Right hindlimb (tissue), 1 donor: Measurements from ENCODE around the gene CARD14.
"Not testable (repeated sequence)": the region's sequence is repeated elsewhere in the genome, so short reads cannot be mapped to it uniquely, and the experiment has no call there.

ENCODE experiments used
- DNase-seq: peaks from one replicate; pipeline ENCODE4 v3.0.0-alpha.2; 2018

Gene CARD14

DNA sequence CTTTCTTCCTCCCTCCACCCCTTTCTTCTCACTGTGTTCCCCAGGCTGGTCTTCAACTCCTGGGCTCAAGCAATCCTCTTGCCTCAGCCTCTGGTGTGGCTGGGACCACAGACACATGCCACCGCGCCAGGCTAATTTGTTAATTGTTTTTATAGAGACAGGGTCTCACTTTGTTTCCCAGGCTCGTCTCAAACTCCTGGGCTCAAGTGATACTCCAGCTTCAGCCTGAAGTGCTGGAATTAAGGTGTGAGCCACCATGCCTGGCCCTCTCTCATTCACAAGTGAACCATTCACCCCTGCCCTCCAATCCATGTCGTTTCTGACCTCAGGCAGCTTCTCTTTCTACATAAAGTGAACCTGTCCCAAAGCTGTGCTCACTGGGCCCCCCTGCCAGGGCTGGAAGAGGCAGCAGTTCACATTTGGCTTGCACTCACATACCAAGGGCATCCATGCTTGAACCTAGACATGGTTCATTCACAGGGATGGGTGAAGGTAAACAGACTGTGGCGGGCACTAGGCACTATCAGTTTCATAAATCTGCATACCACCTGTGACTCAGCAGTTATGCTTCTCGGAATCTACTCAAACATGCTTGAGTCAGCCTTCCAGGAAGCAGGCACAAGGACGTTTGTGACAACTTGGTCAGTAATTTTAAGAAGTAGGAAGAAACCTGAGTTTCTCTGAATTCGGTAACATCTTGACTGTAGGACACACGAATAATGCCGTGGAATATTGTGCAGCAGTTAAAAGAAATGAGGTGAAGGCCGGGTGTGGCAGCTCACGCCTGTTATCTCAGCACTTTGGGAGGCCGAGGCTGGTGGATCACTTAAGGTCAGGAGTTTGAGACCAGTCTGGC is 84.8 kb downstream of the CARD14 start:
- DNase-seq = no peak

DNA sequence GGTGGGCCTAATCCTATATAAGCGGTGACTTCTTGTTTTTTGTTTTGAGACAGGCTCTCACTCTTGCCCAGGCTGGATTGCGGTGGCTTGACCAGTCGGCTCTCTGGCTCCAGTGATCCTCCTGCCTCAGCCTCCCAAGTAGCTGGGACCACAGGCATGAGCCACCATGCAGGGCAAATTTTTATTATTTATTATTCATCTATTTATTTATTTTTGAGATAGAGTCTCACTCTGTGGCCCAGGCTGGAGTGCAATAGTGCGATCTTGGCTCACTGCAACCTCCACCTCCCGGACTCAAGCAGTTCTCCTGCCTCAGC is 86.2 kb downstream of the CARD14 start:
- no peak for DNase-seq

DNA sequence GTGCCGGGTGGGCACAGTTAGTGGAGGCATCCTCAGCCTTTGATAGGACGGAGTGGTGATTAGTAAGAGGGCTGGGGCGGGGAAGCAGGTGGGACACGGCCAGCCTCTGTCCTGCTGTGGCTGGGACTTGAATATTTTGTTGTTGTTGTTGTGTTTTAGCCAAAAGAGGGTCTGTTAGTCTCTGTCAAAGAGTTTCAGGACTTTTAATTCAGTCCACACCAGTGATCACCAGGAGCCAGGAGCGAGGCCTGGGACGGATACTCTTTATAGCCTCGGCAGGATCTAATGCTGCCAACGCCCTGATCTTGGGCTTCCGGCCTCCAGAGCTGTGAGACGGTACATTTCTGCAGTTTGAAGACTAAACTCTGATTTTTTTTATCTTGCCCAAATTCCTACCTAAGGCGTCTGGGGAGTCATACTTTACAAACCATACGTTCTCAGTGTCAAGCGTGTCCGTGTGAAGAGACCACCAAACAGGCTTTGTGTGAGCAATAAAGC is 87.9 kb downstream of the CARD14 start:
- no peak for DNase-seq

DNA sequence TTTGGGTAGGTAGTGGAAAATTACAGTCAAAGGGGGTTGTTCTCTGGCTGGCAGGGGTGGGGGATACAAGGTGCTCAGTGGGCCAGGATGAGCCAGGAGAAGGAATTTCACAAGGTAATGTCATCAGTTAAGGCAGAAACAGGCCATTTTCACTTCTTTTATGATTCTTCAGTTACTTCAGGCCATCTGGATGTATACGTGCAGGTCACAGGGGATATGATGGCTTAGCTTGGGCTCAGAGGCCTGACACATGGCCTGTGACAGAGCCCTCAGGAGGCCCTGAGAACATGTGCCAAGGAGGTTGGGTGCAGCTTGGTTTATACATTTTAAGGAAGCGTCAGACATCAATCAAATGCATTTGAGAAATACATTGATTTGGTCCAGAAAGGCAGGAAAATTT is 88.5 kb downstream of the CARD14 start:
- DNase-seq = not testable (repeated sequence)
